Uterus (tissue), 2 donors: ENCODE measurements around the gene ISYNA1.

ENCODE experiments used
- CTCF ChIP-seq, 4 experiments: fragments of 200-600 bp in 2 of 4; fragments of 450-650 bp in 2 of 4; sonication (generic) in 2 of 4; IDR thresholded peaks; one replicate each; pipeline ENCODE4 v1.5.1; 2016 to 2019; ENCODE audit warnings: antibody characterized with exemption in 4 of 4, mild to moderate bottlenecking in 2 of 4, moderate library complexity in 1 of 4
- POLR2A ChIP-seq, 2 donors: fragments of 450-650 bp; IDR thresholded peaks; one replicate each; pipeline ENCODE4 v1.6.1; 2016; ENCODE audit warnings: antibody characterized with exemption in 2 of 2, mild to moderate bottlenecking in 1 of 2, moderate library complexity in 1 of 2

DNA sequence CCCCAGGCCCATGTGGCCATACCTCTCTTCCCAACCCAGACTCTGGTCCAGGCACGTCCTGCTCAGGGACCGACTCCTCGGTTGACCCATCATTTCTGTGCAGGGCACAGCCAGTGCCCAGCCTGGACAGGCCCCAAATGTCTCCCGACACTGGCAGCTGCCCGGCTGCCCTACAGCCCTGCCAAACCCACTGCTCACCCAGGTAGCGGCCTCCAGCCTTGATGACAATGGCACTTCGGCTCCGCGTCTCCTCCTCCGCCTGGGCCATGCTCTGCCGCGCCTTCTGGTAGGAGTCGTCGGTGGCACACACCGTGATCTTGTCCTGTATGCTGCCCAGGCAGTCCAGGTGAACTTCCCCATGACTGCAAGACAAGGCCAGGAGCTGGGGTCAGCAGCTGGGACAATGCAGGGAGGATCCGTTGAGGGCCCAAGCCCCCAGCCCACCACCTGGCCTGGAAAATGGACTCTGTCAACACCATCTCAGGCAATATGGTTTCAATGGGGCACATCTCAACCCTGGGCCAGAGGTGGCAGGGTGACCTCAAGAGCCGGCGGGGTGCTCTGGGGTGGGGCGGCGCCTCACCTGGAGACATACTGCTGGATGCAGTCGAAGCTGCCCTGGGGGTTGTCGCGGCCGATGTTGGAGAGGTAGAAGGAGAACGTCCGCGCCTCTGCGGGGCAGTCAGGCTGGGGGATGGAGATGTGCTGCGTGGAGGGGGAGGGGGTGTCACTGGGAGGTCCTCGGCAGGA is 27.5 kb upstream of the ISYNA1 start:
- TF ChIP-seq CTCF (IDR thresholded peaks at IDR 0.05) = no peak
- TF ChIP-seq POLR2A (IDR thresholded peaks at IDR 0.05) = no peak
